Measurements from ENCODE around the gene PPP4R1. TPM values are rescaled to one million over a fixed set of nuclear protein-coding genes. Genes with fewer than 3 reads are reported as not detected.

Gene PPP4R1
- total RNA-seq, 1 experiment from 2014 or later: 106 TPM

DNA sequence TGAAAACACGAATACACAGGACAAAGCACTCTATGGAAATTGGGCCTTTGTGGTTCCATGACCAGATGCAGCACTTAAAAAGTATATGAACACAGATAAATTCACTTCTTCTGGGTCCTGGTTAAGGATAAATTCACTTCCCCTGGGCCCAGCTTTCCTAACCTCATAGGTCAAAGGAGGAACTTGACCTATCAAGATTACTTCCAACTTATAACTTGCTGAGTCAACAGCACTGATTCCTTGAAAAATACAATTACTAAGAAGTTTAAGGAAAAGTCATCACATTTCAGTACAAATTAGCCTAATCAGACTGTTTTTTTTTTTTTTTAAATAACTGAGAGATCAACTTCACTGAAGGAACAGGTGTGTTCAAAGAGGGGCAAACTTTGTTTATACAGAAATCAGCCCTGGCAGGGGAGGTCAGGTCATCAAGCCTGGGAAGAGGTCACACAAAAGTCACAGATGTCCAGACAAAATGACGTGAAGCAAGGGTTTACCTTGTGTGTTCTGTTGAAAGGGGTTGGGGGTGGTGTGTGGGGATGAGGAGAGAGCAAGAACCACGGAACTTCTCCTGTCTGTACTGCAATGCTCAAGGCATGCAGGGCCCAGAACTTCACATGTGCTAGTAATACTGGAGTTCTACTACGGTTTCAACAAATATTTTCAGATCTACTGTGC, 55.8 kb downstream of the PPP4R1 start:
- TF ChIP-seq, protein P1, sequence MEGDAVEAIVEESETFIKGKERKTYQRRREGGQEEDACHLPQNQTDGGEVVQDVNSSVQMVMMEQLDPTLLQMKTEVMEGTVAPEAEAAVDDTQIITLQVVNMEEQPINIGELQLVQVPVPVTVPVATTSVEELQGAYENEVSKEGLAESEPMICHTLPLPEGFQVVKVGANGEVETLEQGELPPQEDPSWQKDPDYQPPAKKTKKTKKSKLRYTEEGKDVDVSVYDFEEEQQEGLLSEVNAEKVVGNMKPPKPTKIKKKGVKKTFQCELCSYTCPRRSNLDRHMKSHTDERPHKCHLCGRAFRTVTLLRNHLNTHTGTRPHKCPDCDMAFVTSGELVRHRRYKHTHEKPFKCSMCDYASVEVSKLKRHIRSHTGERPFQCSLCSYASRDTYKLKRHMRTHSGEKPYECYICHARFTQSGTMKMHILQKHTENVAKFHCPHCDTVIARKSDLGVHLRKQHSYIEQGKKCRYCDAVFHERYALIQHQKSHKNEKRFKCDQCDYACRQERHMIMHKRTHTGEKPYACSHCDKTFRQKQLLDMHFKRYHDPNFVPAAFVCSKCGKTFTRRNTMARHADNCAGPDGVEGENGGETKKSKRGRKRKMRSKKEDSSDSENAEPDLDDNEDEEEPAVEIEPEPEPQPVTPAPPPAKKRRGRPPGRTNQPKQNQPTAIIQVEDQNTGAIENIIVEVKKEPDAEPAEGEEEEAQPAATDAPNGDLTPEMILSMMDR (conservative IDR thresholded peaks at IDR 0.05): no peak
- Histone ChIP-seq H3K9me3 (ENCODE audit: control insufficient read depth, low read depth, low read length) (no peaks in the 10 kb centered on the region), H3K18ac (ENCODE audit: insufficient read length, low read depth, low read length) (no peak overlapping the region), H3K23ac (ENCODE audit: insufficient read length, low read depth, low read length) (no peak overlapping the region), H4K20me1 (ENCODE audit: control insufficient read depth, insufficient read depth, insufficient read length) (no peaks in the 10 kb centered on the region), H4K91ac (ENCODE audit: insufficient read length, low read depth, low read length) (no peak overlapping the region), H3K79me2 (ENCODE audit: insufficient read depth, low read length) (no peaks in the 10 kb centered on the region), H3K9ac (ENCODE audit: extremely low read depth, insufficient read length, low read length) (no peak overlapping the region), H3K4ac (ENCODE audit: low read depth, low read length) (no peak overlapping the region), H2BK20ac (ENCODE audit: low read depth, low read length, poor library complexity, severe bottlenecking) (no peak overlapping the region), H2AK5ac (ENCODE audit: insufficient read length, low read length) (no peak overlapping the region), H2BK12ac (ENCODE audit: insufficient read length, low read depth, low read length) (no peak overlapping the region), H2AFZ (ENCODE audit: low read length) (no peak overlapping the region), H3K27me3 (ENCODE audit: insufficient read depth, low read length) (no peaks in the 10 kb centered on the region), H3K56ac (ENCODE audit: insufficient read length, low read depth, low read length) (no peak overlapping the region), H3K4me1 (ENCODE audit: insufficient read depth, low read length) (no peaks in the 10 kb centered on the region), H3T11ph (ENCODE audit: low read length) (no peak overlapping the region), H4K8ac (replicated peaks; ENCODE audit: insufficient read length, low read depth, low read length) (no peak overlapping the region), H2BK5ac (ENCODE audit: insufficient read length, low read length) (no peak overlapping the region), H3K79me1 (ENCODE audit: insufficient read depth, low read depth, low read length, poor library complexity, severe bottlenecking) (no peaks in the 10 kb centered on the region), H3K27ac (ENCODE audit: insufficient read length, low read depth, low read length) (no peak overlapping the region), H3K4me2 (ENCODE audit: insufficient read depth, insufficient read length, low read length) (no peak overlapping the region), H3K23me2 (ENCODE audit: insufficient read length, low read depth, low read length, poor library complexity, severe bottlenecking) (no peaks in the 10 kb centered on the region), H2BK120ac (ENCODE audit: low read depth, low read length, poor library complexity, severe bottlenecking) (no peak overlapping the region), H4K5ac (ENCODE audit: insufficient read length, low read depth, low read length) (no peak overlapping the region), H3K14ac (ENCODE audit: insufficient read depth, low read length) (no peak overlapping the region), H2BK15ac (ENCODE audit: low read depth, low read length) (no peak overlapping the region)
- Mint-ChIP-seq H3K4me3 (no peak overlapping the region), H3K4me1 (no peaks in the 10 kb centered on the region), H3K9me3 (peaks cover 3% of the 10 kb centered on the region in 2 experiments; a peak in 3 of 5 replicates), H3K36me3 (ENCODE audit: insufficient read depth in 1 of 3, low read depth in 3 of 3) (peaks cover 42 to 87% (median 86%) of the 10 kb centered on the region in 3 experiments), H3K27me3 (ENCODE audit: low read depth) (no peaks in the 10 kb centered on the region), H3K27ac (peak overlapping the region in 1 of 3 experiments; percentile 68; a peak in 1 of 7 replicates)
- no peak for DNase-seq
- WGBS (ENCODE audit: extremely low coverage, insufficient read length, low lambda C conversion rate): no CpG with 5 or more reads among the region's 4 CpGs

Data from H9 (cell line).